Hematopoietic multipotent progenitor cell (in vitro differentiated cells): ENCODE measurements around the gene TUBB4B. TPM values are rescaled to one million over a fixed set of nuclear protein-coding genes. Genes with fewer than 3 reads are reported as not detected.

ENCODE experiments used
- DNase-seq, 3 donors: peaks; one replicate each; pipeline ENCODE4 v3.0.0-alpha.2; 2011 to 2015; ENCODE audit warnings: low read depth in 2 of 3, low spot score in 2 of 3
- total RNA-seq: library from RNA; depleted of rRNA; stranded (reverse); fragments of >200 nt; gene quantifications from one replicate; pipeline ENCODE4 v1.2.3, GENCODE V29; 2012

The TUBB4B gene
- 141 TPM for total RNA-seq

DNA sequence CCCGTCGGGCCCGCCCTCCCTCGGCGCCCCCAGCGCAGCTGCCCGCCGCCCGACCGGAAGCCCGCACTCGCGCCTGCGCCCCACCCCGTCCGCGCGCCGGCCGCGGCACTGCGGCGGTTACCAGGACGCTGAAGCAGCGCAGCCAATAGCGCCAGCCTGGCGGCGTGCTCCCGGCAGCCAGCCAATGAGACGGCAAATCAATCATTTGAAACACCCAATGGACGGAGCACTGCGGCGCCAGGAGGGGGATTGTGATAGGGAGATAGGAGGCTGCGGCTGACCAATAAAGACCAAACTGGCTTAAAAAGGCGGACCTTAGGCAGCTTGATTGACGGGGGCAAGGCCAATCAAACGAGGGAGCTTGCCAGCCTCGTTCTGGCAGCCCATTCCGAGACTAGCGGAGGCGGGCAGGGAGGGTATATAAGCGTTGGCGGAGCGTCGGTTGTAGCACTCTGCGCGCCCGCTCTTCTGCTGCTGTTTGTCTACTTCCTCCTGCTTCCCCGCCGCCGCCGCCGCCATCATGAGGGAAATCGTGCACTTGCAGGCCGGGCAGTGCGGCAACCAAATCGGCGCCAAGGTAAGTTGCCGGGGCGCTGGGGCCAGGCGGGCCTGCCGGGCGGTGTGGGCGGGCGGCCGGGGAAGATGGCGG is at the start of gene TUBB4B:
Gene TUBB4B (plus strand): TSS at position 447 of the 649 bp plus-strand sequence. CDS start 74 bp downstream, at position 521.
- peak; percentile 99 to 100 (median 100) for DNase-seq

GRCh38 chr9:137191691-137192447 is 49.2 kb upstream of the TUBB4B start:
- no peak for DNase-seq

DNA sequence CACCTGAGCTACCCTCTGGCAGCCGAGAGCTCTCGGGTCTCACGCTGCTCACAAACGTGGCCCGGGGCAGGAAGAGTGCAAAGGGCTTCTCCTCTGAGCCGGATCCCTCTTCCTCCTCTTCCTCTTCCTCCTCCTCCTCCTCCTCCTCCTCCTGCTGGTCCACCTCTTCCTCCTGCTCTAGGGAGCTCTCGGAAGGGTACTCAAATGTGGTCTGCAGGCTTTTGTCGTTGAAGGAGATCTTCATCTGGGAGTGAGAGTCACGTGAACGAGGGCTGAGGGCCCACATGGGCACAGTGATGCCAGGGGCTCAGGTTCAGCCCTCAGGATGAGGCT is 48.7 kb upstream of the TUBB4B start:
- no peak for DNase-seq

- DNase-seq = no peak
Measured at GRCh38 chr9:137192859-137193258, 48.2 kb upstream of the TUBB4B start.

GRCh38 chr9:137193771-137194170 is 47.3 kb upstream of the TUBB4B start:
- no peak for DNase-seq

DNA sequence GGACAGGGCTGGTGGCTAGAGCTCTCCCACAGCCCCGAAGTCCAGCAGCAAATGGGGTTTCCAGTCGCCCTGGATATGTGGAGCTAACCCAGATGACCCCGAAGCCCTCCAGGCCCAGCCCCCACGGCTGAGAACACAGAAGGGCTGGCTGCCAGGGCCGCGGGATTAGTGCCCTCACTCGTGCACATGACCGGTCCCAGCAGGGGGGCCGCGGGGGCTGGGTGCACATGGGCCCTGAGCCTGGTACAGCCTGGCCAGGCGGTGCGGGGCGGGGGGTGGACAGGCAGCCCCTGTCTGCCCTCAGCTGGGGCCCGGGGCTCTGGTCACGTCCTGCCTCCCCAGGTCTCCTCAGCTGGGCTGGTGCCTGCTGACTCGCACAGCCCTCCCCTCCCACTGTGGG is 46.7 kb upstream of the TUBB4B start:
- no peak for DNase-seq

GRCh38 chr9:137194909-137195308 is 46.2 kb upstream of the TUBB4B start:
- DNase-seq = no peak

GRCh38 chr9:137195525-137196220 is 45.4 kb upstream of the TUBB4B start:
- DNase-seq = no peak

DNA sequence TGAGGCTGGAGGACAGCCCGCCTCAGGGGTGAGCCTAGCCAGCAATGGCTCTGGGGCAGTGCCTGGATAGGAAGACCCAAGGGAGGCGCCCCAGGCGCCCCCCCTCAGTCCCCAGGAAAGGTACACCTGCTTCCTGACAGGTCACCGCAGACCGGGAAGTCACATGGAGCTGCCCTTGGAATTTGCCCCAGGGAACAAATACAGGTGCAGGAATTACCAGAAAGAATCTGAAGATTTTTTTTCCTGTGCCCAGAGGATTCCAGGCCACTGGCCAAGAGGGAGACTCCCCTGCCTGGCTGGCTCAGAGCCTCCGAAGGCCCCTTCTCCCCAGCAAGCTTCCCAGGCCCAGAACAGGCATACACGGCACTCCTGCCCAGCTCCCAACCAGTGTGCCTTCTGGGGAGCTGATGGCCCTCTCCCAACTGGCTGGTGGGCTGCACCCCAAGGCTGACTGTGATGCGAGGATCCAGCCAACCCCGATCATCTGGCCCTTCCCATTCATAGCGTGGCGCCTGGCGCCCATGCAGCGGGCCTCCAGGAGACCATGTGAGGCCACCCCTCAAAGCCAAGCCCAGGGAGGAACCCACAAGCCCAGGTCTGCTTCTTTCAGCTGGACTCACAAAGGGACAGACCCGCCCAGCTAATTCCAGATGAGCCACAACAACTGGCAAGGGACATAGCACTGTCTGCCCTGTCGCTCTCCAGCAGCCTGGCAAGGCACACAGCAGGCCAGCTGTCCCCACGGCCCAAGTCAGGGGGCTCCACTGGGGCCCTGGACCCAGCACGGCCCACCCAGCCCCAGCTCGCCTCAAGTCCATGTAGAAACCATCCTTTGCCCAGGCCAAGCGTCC is 42.8 kb upstream of the TUBB4B start:
- DNase-seq = no peak

DNA sequence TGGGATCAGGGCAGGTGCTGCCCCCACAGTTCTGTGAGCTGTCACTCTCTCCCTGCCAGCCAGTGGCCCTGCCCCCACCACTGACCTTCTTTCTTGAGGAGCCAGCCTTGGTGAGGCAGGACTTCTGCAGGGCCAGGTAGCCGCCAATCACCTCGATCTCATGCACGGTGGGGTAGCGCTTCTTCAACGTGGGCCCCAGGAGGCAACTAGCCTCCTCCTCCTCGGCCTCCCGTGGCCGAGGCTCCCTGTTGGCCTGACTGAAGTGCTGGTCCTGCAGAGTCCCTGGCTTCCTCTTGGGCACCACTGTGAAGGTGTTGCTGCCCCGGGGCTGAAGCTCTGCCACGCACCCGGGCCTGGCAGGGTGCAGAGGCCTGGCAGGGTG is 42.2 kb upstream of the TUBB4B start:
- no peak for DNase-seq

GRCh38 chr9:137199411-137200121 is 41.5 kb upstream of the TUBB4B start:
- no peak for DNase-seq

GRCh38 chr9:137200311-137201204 is 40.5 kb upstream of the TUBB4B start, which contains the start of gene TPRN:
Gene TPRN (minus strand): TSS chr9:137200741. CDS start chr9:137200711, 30 bp downstream.
- DNase-seq = peak; percentile 86 to 99 (median 98)

DNA sequence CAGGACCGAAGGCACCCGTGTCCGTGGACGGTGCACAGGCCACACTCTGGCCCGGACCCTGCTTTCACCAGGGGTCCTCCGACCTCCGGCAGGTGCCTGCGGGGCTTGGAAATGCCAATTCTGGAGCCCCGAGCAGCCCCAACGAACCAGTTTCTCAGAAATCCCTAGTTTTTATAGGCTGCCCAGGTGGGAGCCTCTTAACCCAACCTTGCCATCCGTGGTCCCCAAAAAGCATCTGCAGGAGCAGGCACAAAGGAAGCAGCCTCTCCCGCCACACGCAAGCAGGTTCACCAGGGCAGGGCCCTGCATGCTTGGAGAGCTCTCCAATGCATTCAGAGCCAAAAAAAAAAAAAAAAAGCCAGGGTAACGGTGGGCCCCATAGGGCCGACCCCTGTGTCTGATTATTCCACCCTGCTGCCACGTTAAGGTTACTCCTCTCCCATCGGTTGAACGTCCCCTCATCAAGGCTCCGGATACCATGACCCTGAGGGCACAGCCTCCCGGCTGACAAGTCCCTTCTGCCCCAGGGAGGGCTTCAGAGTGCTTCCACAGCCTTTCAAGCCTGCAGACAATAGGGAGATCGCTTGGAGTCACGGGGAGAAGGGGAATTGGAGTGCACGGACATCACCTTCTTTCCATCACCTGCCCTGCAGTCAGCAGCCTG is 39.8 kb upstream of the TUBB4B start:
- no peak for DNase-seq

GRCh38 chr9:137202966-137203365 is 38.1 kb upstream of the TUBB4B start:
- no peak for DNase-seq

DNA sequence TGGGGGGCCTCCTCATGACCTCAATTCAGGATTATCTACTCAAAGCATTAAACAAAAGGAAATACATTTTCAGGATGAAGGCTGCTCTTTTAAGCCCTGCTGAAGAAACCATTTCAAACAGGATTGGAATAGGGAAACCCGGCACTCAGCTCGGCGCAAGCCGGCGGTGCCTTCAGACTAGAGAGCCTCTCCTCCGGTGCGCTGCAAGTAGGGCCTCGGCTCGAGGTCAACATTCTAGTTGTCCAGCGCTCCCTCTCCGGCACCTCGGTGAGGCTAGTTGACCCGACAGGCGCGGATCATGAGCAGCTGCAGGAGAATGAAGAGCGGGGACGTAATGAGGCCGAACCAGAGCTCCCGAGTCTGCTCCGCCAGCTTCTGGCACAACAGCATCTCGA is 36.4 kb upstream of the TUBB4B start:
- DNase-seq = no peak

DNA sequence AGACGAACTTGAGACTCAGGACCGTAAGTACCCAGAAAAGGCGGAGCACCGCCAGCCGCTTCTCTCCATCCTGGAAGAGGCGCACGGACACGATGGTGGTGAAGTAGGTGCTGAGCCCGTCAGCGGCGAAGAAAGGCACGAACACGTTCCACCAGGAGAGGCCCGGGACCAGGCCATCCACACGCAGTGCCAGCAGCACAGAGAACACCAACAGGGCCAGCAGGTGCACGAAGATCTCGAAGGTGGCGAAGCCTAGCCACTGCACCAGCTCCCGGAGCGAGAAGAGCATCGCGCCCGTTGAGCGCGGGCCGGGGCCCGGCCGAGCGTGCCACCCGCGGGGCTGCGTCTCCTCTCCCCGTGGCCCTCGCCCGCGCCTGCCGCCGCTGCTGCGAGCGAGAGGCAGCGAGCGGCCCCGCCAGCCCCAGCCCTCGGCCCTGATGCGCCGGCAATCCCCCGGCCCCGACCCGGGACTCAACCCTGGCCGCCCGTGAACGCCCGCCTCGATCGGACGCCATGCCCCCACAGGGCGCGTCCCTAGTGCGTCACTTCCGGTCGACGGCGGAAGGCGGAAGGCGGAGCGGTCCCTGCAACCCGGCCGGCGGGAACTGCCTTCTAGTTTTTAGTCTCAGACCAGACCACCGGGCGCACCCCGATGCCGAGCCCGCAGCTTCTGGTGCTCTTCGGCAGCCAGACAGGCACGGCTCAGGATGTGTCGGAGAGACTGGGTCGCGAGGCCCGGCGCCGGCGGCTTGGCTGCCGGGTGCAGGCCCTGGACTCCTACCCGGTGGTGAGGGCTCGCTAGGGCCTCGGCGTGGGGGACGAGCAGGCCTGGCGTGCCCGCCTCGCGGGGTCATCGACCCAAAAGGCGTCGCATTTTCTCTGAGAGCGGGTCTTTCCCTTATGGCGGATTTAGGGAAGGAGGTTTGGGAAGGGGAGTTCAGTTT is 35.7 kb upstream of the TUBB4B start, which contains the start of the genes NDOR1 and TMEM203:
Gene NDOR1 (plus strand): TSS at position 575 of the 944 bp plus-strand sequence. CDS start 78 bp downstream, at position 653.
Gene TMEM203 (minus strand): TSS at position 523 of the 944 bp plus-strand sequence. CDS start 234 bp downstream, at position 289.
- DNase-seq = peak; percentile 86 to 92 (median 90)

- no peak for DNase-seq
Measured at GRCh38 chr9:137206602-137207001, 34.5 kb upstream of the TUBB4B start.
